ENCODE data around the gene LRP1.

GRCh38 chr12:57170408-57170807 lies 42.1 kb downstream of the LRP1 start:
- TF ChIP-seq CTCF (IDR thresholded peaks at IDR 0.05) (no peak), POLR2A (IDR thresholded peaks at IDR 0.05) (no peak)
